HG03103 (cell line): ENCODE results near the gene XXYLT1.

Experiments used
- ATAC-seq: cut with Tn5 transposase; IDR thresholded peaks from one replicate; pipeline ENCODE4 v1.9.1; 2021; ENCODE audit warnings: low read depth; ENCODE audit not compliant: unreplicated experiment

Gene XXYLT1

DNA sequence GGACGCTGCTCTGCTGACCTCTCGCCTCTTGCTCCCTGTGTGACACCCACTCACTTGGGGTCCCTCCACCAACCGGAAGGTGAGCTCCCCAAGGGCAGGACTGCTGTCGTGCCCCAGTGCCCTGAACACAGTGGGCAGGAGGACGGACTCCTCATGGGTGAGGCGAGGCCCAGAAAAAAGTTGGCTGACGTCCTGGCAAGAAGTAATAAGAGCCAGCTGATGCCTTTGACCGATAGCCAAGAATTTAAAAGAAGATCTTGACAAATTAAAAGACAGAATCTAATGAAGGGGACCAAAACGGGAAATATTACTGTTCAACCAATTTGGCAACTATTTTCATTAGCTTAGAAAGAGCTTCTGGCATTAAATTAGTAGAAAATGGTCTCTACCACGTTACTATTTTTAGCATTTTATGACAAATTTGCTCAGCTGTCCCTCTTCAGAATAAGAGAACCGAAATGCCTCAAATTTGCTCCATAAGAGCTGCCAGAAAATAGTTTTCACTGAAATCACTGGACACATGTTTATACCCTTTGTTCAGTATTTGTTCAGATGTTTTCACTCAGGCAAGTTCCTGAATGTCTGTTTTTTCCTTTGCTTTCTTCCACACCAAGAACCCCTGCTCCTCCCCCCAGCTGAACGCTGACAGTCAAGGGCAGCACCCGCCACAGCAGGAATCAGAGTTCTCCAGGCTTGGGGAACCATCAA is 60.5 kb downstream of the XXYLT1 start:
- ATAC-seq = no peak

DNA sequence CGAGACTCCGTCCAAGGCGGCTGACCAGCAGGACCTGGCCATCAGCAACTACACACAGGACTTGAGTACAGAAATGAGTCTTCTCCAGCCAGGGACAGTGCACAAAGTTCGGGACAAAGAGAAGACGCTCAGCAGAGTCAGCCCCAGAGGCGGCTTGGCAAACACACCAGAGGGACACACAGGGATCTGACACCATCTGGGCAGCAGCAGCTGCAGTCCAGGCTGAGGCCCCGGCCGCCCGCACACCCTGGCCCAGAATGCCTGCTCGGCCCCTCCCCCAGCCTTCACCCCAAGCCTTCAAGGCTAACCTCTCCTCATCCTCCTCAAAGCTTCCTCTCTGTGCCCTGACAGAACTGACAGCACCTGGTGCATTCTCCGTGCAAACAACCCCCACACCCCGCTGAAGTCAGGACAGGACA is 61.1 kb downstream of the XXYLT1 start:
- no peak for ATAC-seq

- no peak for ATAC-seq
These were observed 61.7 kb downstream of the XXYLT1 start for GRCh38 chr3:195209083-195209846.

DNA sequence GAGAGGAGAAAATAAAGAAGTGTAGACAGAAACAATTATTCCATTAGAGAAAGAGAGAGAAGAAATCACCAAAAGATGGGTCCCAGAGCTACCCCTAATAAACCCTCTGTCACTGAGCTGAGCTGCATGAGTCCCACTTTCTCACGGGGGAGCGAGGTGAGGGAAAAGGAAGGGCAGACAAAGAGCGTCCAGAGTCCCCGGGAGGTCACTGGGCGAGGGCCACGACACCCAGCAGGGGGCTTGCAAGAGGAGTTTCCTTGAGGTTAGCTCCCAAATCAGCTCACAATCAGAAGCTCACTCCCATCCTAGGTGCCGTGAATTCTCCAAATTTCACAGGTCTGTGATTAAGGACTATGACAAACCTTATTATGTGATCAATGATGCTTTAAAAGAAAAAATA is 62.3 kb downstream of the XXYLT1 start:
- no peak for ATAC-seq

- peak; percentile 76 for ATAC-seq
These were observed 62.8 kb downstream of the XXYLT1 start for GRCh38 chr3:195208183-195208582.

- no peak for ATAC-seq
These were observed 63.2 kb downstream of the XXYLT1 start for GRCh38 chr3:195207731-195208130.

- no peak for ATAC-seq
These were observed 63.9 kb downstream of the XXYLT1 start for GRCh38 chr3:195207056-195207455.

DNA sequence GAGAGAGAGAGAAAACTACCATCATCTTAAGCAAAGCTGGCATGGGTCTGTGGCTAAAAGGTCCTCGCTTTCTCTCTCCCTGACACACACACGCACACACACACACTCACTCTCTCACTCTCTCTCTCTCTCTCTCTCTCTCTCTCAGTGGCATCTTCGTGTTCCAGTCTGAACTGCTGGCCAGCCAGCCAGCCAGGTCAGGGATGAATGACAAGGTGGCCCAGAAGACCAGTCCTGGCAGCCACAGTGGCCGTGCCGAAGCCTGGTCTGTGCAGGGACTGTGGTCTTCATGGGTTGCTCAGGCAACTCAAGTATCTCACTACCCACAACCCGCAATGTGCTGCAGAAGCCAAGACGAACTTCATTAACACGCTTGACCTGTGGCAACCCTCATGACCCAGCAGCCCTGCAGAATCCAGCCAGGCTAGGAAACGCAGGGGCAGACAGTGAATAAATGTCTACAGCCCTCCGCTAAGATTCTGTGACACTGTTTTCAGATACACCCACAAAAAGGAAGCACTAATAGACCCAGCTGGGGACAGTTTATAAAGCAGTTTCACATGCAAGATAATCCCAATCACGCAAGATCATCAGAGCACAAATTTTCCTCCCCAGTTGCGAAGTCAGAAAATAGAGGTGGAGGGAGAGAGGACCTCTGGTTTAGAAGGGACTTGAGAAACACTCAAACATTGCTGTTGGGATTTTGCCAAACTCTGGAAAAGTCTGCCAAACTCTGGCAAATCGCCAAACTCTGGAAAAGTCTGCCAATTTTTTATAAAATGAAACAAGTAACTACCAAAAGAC is 66.4 kb downstream of the XXYLT1 start:
- ATAC-seq = no peak

DNA sequence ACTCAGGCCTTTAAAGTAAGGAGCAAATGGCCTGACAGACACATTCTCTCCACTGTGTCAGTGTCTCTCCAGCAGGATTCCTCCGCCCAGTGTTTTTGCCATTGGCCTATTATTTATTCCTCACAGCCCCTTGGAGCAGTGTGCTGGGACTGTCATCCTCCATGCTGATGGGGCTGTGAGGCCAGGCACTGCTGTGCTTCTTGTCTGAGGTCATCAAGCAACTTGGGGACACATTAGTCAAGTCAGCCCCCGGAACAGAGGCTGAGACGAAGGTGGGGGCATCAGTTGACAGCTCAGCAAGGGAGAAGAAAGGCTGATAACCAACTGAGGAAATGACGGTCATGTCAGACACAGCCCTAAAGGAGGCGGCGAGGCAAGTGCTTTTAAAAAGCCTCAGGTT is 67.4 kb downstream of the XXYLT1 start:
- ATAC-seq = no peak

- ATAC-seq = no peak
These were observed 69.7 kb downstream of the XXYLT1 start for GRCh38 chr3:195201295-195201694.

DNA sequence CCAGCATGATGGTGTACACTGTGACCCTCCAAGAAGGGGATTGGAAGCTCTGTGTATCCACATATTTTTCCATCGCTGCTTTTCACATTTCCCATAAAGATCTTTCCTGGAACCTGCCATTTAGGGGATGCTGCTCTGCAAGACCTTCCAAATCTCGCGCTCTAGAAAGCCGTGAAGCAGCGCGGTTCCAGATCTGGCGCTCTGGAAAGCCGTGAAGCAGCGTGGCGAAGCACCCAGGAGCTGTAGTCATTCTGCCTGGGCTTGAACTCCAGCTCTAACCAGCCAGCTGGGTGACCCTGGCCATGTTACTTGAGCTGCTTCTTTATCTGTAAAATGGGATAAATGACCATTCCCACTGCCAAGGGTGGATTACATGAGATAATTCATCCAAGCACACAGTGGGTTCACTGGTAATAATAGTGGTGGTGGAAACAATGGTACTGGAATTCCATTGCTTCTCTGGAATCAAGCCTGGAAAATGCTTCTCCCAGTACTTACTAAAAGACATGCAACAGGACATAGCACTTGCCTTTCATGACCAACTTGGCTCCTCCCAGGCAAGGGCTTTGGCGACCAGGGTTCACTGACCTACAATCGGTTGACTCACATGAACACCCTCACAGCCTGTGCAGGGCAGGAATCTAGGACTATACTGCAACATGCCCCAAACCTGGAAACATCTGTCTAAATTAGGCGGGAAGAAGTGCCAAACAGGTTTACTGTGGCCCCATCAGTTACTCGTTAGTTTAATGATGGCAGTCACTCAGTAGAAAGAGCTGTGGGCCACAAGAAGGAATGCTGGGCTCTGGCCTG is 70.7 kb downstream of the XXYLT1 start:
- ATAC-seq = no peak

GRCh38 chr3:195198426-195199346 is 72.3 kb downstream of the XXYLT1 start:
- ATAC-seq = no peak

GRCh38 chr3:195197765-195198425 is 73.1 kb downstream of the XXYLT1 start:
- no peak for ATAC-seq

GRCh38 chr3:195196266-195196665 is 74.7 kb downstream of the XXYLT1 start:
- no peak for ATAC-seq

- no peak for ATAC-seq
These were observed 75.4 kb downstream of the XXYLT1 start for GRCh38 chr3:195195321-195196209.

- ATAC-seq = no peak
These were observed 76.3 kb downstream of the XXYLT1 start for GRCh38 chr3:195194559-195195206.

DNA sequence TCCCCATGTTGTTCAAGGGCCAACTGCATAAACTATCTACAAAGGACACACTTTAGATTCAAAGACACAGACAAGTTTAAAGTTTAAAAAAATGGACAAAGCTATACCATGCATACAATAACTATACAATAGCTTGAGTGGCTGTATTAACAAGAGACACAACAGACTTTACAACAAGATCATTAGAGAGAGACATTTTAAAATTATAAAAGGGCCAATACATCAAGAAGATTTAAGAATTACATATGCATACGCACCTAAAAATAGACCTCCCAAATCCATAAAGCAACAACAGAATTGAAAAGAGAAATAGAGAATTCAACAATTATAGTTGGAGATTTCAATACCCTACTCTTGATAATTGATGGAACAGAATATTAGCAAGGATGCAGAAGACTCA is 79.4 kb downstream of the XXYLT1 start:
- ATAC-seq = no peak
